SH-SY5Y (cell line): ENCODE data around the gene SPG21.

Experiments used
- GATA2 ChIP-seq: IDR thresholded peaks from 2 replicates; pipeline ENCODE4 v1.6.1; 2011; ENCODE audit warnings: mild to moderate bottlenecking, low read depth, low read length
- GATA3 ChIP-seq: IDR thresholded peaks from 2 replicates; pipeline ENCODE4 v1.6.1; 2011; ENCODE audit warnings: low read depth, mild to moderate bottlenecking, low read length, moderate library complexity

GRCh38 chr15:65038836-65039235, 49.1 kb upstream of the SPG21 start:
- no peak for TF ChIP-seq GATA2
- TF ChIP-seq GATA3, result no peak
